ENCODE results near the gene MLST8.

DNA sequence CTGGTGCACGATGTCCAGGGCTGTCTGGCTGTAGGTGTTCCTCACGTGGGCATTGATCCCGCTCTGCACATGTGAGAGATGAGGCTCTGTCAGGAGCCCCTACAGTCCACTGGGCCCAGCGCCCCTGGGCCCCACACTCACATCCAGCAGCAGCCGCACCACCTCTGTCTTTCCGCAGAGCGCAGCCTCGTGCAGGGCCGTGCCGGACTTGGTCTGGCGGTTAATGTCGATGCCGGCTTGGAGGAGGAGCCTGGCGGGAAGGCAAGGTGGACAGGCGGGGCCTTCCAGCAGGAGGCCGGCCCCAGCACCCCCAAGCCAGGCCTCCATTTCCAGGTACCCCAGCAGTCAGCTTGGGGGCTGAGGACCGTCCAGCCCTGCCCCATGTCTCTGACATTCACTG, 18.0 kb upstream of the MLST8 start:
- no peak for TF ChIP-seq YY1 (IDR thresholded peaks at IDR 0.05; ENCODE audit: insufficient read depth, insufficient read length)
- no peak for TF ChIP-seq ZNF274 (IDR thresholded peaks at IDR 0.05; ENCODE audit: low read depth, low read length)
- no peak for TF ChIP-seq SUZ12 (IDR thresholded peaks at IDR 0.05; ENCODE audit: extremely low read depth, insufficient read depth, insufficient read length)

All from NT2/D1 (cell line).